HG03025 (cell line): ENCODE data around the gene DDX5.

Source experiments
- ATAC-seq: cut with Tn5 transposase; IDR thresholded peaks from one replicate; pipeline ENCODE4 v1.9.1; 2021; ENCODE audit warnings: mild to moderate bottlenecking, moderate library complexity; ENCODE audit not compliant: unreplicated experiment, low FRiP score

DDX5 gene

GRCh38 chr17:64506201-64506575, at the start of gene DDX5:
TSS of gene DDX5 (minus strand) at chr17:64506289. CDS start at chr17:64506119, 170 bp downstream.
- peak; percentile 42 for ATAC-seq

- no peak for ATAC-seq
Measured at GRCh38 chr17:64555281-64555680, 49.2 kb upstream of the DDX5 start.

GRCh38 chr17:64554028-64554637, 48.0 kb upstream of the DDX5 start:
- no peak for ATAC-seq

- ATAC-seq: no peak
Measured at GRCh38 chr17:64551461-64551860, 45.4 kb upstream of the DDX5 start.

- ATAC-seq: no peak
Measured at GRCh38 chr17:64547319-64547718, 41.2 kb upstream of the DDX5 start.

- ATAC-seq: no peak
Measured at GRCh38 chr17:64546716-64547115, 40.6 kb upstream of the DDX5 start.

GRCh38 chr17:64544742-64545141, 38.7 kb upstream of the DDX5 start:
- ATAC-seq: no peak

- ATAC-seq: no peak
Measured at GRCh38 chr17:64540118-64540776, 34.2 kb upstream of the DDX5 start.

- ATAC-seq: no peak
Measured at GRCh38 chr17:64538508-64539130, 32.5 kb upstream of the DDX5 start.

GRCh38 chr17:64537488-64537887, 31.4 kb upstream of the DDX5 start:
- no peak for ATAC-seq

- no peak for ATAC-seq
Measured at GRCh38 chr17:64536913-64537312, 30.8 kb upstream of the DDX5 start.

- ATAC-seq: no peak
Measured at GRCh38 chr17:64535357-64535756, 29.3 kb upstream of the DDX5 start.

GRCh38 chr17:64534187-64534586, 28.1 kb upstream of the DDX5 start:
- ATAC-seq: no peak

- no peak for ATAC-seq
Measured at GRCh38 chr17:64533784-64534183, 27.7 kb upstream of the DDX5 start.

- ATAC-seq: no peak
Measured at GRCh38 chr17:64532409-64532808, 26.3 kb upstream of the DDX5 start.

- ATAC-seq: no peak
Measured at GRCh38 chr17:64531955-64532371, 25.9 kb upstream of the DDX5 start.

- no peak for ATAC-seq
Measured at GRCh38 chr17:64529221-64529620, 23.1 kb upstream of the DDX5 start.

- no peak for ATAC-seq
Measured at GRCh38 chr17:64527914-64528313, 21.8 kb upstream of the DDX5 start.

- ATAC-seq: no peak
Measured at GRCh38 chr17:64520359-64520758, 14.3 kb upstream of the DDX5 start.

GRCh38 chr17:64519601-64520000, 13.5 kb upstream of the DDX5 start:
- no peak for ATAC-seq

- no peak for ATAC-seq
Measured at GRCh38 chr17:64515829-64516228, 9.7 kb upstream of the DDX5 start.

GRCh38 chr17:64515419-64515818, 9.3 kb upstream of the DDX5 start:
- no peak for ATAC-seq
